ENCODE results near the gene C1orf35.

C1orf35 gene

DNA sequence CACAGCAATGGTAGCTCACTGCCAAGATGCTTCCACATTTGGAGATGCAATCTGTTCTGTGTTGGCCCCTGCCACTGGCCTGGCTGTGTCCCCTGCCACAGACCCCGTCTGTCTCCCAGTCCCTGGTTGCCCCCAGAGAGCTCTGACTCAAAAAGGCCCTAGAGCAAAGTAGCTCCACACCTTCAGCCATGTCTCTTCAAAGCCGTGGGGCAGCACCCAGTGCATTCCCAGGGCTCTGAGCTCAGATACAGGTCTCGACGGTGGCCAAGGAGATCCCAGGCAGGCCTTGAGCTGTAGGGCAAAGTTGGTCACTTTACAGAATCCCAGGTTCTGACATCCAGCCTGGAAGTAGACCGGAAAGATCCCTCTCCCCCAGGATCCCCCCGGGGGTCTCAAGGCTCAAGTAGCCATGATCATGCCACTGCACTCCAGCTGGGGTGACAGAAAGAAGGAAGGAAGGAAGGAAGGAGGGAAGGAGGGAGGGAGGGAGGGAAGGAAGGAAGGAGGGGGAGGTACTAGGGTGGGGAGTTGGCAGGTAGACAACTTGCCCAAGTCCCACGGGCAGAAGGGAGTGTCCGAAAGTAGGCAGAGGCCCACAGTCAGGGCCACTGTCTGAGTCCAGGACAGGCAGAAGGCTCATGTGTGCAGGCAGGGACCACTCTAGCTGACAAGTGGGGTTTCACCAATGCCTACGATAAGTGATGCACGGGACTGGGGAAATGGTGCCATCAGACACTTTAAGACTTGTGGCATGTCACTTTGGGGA is 25.4 kb downstream of the C1orf35 start:
- no peak for DNase-seq

DNA sequence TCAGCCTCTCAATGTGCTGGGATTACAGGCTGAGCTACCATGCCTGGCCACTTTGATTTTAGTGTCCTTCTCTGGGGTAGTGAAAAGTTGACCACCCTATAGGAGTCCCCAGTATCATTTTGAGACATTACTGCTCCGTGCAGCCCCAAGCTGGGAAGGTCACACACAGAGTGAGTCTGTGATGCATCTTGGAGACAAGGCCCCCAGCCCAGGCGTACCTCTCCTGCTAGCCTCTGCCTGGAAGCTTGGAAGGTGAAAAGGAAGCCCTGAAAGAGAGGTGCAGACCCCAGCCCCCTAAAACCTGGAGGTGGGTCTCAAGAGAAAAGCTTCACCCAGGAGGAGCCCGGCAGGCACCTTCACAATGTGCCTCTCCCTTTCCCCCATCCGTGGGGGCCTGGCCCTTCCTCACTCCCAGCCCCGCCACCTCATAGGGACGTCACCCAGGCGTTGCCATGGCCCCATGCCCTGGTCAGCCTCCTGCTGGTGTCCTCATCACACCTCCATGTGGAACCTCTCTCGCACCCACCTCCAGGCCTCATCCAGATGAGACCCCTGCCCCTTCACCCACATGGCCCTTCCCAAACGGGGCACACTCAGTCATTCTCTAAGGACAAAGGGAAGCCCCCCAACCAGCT is 26.2 kb downstream of the C1orf35 start:
- DNase-seq: no peak

DNA sequence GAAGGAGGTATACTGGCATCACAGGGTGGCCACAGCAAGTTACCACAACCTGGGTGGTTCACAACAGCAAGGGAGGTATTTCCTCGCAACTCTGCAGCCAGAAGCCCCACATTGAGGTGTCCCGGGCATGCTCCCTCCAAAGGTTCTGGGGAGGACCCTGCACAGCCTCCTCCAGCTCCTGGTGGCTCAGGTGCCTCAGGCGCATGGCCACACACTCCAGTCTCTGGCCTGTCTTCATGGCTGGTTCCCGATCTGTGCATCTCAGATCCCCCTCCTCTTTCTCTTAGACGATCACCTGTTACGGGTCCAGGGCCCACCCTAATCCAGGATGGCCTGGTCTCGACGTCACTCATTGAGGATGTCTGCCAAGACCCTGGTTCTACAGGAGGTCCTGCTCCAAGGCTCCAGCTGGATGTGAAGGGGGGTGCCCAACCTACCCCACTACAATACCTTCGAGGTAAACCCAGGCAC is 27.3 kb downstream of the C1orf35 start:
- DNase-seq: no peak

DNA sequence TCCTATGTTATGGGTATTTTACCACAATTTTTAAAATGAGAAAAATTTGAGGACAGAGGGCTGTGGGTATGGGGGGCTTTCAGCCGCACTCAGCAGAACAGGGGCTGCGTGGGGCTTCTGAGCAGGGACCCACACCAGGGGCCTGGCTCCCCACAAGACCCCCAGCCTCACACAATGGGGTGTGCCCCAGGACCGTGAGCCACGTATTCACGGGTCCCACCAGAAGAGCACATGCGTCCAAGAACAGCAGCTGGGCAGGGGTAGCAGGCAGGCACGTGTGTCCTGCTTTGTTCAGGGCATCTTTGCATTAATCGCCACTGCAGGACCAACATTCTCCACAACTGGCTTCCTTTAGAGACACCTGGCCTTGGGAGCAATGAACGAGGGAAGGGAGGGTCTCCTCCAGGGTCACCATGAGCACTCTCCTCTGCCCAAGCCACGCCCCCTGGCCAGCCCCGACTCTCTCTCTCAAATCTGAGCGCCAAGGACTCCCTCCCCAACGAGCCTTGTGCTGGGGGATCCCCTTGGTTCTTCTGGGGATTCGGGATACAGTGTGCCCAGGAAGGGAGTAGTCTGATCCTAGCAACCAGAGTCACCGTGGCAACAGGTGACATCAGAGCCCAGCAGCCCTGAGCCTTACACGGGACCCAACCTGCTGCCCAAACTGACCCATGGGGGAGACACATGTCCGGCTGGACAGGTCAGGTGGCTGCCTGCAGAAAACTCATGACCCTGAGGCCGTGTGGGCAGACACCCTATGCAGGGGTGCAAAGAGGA is 28.0 kb downstream of the C1orf35 start:
- no peak for DNase-seq

DNA sequence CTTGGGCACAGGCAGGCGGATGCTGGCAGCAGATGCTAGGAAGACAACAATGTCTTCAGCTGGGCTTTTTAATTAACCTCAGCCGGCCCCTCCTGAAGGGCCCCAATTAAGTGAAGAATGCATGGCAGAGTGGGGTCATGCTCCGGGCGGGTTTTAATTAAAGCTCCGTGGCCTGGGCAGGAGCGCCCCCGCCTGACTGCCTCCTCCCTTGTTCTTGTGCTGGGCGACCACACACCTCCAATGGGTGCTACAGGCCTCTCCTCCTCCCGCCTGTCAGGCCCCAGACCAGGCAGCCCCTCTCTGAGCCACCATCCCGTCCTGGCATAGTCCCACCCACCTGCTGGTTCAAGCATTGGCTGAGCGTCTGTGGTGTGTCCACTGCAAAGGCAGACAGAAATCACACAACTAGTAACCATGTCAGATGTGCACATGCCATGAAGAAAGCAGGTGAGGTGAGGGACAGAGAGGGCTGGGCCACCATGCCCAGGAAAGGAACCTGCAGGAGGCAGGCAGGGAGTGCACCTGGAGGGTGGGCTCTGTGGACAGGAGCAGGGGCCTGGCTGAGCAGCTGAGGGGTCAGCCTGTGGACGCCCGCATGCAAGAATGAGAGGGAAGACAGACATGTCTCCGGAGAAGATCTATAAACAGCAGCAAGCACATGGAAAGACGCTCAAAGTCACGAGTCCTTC is 29.1 kb downstream of the C1orf35 start:
- DNase-seq: no peak

DNA sequence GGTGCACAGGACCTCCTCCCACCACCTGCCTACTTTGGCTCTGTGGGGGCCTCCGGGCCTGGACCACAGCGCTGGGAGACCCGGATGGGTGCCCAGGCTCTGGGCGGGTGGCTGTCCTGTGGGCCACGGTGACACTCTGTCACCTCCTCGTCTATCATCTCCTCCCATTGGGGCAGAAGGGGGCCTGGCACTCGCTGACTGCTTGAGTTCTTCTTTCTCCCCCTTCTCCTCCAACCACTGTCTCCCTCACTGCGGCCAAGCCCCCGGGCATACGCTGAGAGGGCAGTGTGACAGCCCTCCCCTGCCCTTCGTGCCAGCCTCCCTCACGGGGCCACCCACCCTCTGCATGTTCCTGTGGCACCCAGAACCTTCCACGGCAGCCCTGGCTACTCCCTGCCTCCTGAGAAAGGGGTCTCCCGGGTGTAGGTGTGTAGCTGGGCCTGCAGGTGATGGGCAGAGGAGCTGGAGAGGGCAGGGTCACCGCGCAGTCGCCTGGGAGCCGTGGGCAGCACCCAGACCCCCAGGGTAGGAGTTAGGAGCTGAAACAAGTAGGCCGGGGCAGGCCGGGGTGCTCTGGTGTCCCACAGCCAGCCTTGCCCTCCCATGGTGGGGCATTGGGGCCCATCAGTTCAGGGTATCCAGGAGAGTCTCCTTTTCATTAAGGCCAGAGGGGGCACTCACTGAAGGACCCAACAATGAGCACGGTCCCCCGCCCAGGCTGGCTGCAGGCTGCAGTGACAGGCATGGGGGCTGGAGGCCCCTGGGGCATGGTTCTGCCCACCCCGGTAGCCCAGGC is 29.9 kb downstream of the C1orf35 start:
- no peak for DNase-seq

DNA sequence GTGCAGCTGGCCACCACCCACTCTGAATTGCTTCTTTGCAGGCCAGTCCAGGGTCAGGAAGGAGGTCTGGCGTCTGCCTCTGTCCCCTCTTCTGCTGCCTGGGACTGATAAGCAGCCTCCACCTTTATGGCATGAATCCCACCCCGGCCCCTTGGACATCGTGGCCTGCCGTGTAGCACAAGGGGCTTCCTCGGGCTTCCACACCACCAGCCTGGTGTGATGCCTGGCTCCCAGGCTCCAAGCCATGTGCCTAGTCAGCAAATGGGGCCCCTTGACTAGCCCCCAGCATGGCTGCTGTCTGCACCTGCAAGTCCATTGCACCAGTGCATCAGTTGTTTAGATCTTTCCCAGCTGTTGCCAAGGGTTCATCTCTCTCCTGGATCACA is 30.5 kb downstream of the C1orf35 start:
- no peak for DNase-seq

DNA sequence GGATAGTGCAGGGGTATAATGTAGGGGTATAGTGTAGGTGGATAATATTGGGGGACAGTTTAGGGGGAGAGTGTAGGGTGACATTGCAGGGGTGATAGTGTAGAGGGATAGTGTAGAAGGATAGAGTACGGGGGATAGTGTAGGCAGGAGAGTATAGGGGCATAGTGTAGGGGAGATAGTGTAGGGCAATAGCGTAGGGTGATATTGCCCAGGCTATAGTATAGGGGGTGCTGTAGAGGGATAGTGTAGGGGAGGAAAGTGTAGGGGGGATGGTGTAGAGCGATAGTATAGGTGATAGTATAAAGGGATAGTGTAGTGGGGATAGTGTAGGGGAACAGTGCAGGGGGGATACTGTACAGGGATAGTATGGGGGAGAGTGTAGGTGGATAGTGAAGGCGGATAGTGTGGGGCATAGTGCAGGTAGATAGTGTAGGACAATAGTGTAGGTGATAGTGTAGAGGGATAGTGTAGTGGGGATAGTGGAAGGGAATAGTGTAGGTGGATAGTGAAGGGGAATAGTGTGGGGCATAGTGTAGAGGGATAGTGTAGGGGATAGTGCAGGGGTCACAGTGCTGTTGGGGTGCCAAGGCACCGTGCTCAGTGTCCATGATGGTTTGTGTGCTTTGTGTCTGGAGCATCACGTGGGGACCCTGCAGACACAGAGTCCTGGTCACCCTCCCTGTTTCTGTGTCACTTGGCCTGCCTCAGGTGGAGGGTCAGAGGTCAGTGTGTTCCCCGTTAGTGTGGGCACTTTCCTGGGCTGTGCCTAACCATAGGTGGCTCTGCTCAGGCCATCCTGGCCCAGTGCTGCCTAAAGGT is 31.1 kb downstream of the C1orf35 start:
- DNase-seq: no peak

DNA sequence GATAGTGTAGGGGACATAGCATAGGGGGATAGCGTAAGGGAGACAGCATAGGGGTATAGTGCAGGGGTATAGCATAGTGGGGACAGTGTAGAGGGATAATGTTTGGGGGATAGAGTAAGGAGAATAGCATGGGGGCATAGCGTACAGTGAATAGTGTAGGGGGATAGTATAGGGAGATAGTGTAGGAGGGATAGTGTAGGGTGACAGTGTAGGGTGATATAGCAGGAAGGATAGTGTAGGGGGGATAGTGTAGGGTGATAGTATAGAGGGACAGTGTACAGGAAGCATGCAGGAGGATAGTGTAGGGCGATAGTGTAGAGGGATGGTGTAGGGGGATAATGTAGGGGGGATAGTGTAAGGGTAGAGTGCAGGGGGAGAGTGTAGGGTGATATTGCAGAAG is 32.3 kb downstream of the C1orf35 start:
- no peak for DNase-seq

DNA sequence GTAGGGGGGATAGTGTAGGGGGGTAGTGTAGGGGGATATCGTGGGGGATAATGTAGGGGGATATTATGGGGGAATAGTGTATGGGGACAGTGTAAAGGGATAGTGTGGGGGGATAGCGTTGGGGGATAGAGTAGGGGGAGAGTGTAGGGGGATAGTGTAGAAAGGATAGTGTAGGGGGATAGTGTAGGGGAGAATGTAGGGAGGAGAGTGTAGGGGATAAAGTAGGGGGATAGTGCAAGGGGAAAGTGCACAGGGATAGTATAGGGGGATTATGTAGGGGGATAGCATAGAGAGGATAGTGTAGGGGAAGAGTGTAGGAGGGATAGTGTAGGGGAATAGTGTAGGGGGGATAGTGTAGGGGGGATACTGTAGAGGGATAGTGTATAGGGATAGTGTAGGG is 33.0 kb downstream of the C1orf35 start:
- no peak for DNase-seq

DNA sequence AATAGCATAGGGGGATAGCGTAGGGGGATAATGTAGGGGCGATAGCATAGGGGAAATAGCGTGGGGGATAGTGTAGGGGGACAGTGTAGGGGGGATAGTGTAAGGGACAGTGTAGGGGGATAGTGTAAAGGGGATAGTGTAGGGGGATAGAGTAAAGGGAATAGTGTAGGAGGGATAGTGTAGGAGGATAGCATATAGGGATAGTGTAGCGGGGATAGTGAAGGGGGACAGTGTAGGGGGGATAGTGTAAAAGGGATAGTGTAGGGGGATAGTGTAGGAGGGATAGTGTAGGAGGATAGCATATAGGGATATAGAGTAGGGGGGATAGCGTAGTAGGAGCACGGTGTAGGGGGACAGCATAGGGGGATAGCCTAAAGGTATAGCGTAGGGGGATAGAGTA is 34.8 kb downstream of the C1orf35 start:
- no peak for DNase-seq

DNA sequence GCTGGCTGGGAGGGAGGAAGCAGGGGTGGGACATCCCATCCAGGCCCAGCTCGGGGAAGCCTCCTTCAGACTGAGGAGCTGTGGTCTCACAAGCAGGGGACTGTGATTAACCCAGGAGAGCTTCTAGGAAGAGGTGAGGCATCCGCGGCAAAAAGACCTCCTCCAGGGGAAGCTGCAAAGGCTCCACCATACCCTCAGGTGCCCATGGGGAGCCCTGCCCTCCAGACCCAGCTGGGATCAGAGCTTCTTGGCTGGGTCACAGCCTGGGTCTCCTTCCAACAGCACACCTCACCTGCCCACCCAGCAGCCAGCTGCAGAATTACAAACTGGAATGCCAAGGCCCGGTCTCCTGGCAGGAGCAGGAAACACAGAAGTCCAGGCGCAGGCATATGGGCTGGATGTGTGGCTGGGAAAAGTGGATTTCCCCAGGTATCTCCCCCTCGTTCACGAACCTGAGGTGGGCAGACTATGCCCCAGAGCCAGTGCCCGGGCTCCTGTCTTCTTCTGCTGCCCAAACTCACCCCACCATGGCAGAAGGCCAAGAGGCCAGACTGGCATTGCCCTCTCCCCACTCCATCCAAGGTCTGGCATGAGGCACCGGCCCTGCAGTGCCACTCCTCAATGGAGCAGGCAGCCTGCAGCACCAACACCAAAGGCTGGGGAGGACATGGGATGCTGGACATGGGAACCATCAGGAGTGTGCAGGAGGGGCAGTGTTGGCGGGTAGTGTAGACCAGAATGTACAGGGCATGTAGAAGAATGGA is 36.1 kb downstream of the C1orf35 start:
- no peak for DNase-seq

DNA sequence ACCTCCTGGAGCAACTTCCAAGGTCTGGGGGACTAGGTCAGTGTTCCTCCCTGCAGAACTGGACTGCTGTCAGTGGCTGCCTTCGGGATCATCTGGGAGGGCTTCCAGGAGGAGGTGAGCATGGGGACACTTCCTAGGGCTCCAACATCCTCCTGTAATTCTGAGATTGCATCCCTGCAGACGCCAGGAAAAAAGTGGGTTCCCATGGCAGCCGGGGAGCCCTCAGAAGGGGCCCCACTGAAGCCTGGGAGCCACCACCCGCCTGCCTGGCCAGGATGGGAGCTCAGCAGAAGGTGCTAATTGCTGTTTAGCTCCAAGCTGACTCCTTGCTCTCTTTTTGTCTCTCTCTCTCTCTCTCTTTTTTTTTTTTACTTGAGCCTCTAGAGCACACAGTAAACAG is 36.7 kb downstream of the C1orf35 start:
- no peak for DNase-seq

DNA sequence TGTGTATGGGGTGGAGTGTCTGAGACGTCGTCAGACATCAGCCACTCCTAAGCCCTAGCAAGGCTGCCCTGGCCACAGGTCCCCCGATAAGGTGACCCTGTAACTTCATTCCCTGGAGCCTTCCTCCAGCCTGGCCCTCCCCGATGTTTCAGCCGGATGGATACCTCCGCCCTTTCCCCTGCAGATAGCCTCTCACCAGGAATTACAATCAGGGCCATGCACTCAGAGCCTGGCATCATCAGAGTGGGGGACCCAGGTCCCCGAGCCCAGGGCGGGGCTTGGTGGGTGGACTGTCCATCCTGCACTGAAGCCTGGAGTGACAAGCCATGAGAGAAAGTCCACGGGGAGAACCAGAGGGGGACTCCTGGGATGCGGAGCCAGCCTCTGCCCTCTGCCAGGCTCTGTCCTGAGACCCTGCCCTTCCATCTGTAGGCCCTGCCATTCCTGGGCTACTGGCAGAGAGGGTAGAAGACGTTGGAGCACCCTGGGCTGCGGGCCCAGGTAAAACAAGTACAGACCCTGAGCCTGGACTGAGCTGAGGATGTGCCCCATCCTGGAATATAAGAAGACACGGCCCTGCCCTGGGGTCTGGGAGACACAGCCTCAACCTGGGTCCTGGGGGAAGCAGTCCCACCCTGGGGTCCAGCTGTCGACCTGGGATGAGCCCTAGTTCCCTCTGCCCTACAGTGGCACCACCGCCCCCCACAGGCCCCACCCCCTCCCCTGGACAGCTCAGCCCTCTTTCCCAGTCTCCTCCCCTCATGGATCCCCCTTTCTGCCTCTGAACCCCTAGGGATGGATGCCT is 37.4 kb downstream of the C1orf35 start:
- DNase-seq: no peak

DNA sequence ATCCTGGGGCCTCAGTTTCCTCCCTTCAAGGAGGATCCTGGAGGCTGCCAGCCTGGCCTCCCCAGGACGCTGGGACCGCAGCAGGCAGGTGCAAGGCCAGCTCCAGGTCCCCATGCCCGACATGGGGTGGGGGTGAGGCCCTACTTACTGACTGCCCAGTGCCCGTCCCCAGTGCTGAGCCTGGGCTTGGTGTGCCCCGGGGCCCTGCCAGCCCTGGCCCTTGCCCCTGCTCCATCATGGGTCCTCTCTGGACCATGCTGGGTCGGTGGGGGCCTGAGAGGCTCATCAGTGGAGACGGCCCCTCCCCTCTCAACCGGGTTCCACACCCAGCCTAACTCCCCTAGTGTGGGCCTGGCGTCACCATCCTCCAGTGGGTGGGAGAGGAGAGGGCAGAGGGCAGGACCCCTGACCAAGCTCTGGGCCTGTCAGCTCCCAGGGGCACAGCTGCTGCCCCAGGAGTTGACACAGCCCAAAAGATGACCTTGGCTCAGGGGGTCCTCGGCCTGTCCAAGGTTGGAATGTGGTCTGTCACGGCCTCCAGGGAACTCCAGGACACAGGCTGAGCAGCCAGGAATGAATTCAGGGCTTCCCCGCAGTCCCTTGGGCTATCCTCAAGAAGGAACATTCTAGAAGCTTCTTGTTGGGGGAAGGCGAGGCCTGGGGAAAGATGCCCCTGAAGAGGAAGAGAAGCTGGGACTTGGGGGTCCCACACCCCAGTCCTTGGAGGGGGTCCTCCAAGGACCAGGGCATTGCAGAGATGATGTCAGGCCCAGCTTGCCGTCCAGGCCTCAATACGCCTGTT is 38.2 kb downstream of the C1orf35 start:
- DNase-seq: no peak

DNA sequence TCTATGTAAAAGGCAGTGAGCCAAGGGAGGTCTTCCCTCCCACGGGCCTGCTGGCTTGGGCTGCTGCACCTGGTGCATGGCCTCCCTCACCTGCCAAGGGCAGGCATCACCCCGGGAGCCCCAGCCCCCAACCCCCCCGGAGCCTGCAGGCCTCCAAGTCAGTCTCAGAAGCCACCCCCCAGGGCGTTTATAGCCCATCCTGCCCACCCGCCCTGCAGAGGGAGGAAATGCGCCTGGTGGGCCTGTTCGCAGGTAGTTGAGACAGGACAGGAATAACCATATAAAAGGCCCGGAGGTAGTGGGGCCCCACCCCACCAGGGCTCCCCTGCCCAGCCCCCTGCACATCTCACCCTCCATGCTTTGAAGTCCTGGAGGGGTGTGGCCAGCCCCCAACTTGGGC is 38.8 kb downstream of the C1orf35 start:
- DNase-seq: no peak

DNA sequence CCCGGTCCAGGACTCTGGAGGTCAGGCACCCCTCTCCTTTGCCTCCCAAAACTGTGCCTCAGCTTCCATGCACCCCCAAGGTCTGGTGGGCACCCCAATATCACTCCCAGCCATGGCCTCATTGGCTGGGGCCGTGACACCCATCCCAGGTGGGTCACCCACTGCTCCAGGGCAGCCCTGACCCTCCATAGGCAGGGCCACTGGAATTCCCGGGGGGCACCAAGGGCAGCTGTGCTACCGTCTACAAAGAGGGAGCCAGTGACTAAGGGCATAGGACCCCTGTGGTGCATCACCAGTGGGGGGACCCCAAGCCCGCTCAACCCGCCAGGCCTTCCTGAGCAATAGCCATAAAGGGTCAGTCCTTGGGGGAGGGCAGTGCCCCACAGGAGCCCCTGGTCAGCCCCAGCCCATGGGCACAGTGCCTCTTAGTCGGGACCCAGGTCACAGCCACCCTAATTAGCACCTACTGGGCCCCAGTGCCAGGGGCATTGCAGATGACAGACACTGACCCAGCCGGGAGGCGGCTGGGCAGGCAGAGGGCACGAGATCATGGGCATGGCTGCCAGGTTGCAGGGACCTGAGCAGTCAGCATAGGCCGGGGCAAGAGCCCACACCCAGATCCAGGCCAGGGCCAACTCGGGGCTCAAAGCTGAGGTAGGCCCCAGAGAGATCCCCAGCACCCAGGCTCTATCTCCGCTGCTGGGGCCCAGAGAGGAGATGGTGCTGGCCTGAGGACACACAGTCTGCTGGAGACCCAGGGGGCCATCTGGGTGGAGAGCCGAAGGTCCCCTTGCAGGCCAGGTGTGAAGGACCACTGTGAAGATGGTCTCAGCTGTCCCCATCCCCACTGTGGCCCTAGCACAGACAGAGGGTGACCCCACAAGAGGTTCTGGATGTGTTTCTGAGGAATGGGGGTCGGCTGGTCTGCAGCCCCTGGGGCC is 39.6 kb downstream of the C1orf35 start:
- no peak for DNase-seq

DNA sequence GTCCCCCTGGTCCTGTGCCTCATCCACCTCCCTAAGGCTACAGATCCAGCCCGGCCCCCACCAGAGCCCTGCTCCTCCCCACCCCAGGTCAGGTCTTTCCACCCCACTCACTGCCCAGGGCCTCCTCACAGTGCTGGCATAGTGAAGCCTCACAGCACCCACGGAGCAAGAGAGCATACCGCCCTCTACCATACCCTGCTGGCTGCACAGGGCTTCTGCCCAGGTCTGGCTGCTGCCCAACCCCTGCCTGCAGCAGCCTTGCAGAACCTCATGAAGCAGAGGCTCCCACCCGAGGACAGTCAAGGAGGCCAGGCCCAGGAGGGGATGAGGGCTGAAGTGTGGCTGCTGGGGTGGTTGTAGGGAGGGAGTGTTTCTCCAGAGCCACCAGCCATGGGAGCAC is 40.3 kb downstream of the C1orf35 start:
- DNase-seq: no peak

All from inflammatory macrophage (primary cell).